ENCODE data around the gene OR8J3. TPM values are rescaled to one million over a fixed set of nuclear protein-coding genes. Genes with fewer than 3 reads are reported as not detected.

The OR8J3 gene
- total RNA-seq, 4 donors from 2014 or later = not detected

DNA sequence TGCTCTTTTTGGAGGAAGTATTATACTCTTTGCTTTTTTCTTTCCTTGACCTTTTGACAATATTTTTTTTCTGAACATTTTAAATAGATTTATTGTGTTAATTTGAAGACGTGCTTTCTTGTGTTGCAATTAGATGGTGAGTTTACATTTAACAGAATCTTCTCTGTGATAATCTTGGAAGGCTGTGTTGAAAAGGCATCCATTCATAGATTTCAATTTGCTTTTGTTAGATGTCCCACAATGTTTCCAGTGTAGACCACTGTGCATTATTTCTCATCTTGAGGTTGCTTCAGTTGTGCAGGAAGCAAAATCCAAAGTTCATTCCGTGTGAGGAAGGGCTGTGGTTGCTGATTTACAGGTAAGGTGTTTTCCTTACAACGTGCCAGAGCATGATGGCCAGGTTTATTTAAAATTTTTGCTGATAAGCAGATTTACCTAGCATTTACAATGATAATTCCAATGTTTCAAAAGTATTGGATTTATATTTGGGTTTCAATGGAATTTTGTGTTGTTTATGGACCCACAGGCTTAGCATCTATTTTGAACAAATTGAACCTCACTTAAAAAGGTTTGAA, 32.3 kb upstream of the OR8J3 start:
- 30 to 36% methylated on average over 3 of the region's 3 CpGs for WGBS, 2 donors (ENCODE audit: low coverage in 1 of 2)
- no peaks in the 10 kb centered on the region for H3K27me3 ChIP-seq
- in situ Hi-C loops (cut with MboI; ENCODE audit: low pct_ligation_motif_present in 1 of 4, low pct_unique_long_range_greater_than_20kb in 1 of 4, low sequenced_read_pairs in 3 of 4) (no loop called here), intact Hi-C loops (cut with DNase I; ENCODE audit: low total_unique reads) (no loop called here)
- TF ChIP-seq POLR2A (IDR thresholded peaks at IDR 0.05) = no peak
- TF ChIP-seq POLR2AphosphoS5 (IDR thresholded peaks at IDR 0.05) = no peak
- TF ChIP-seq EP300 (IDR thresholded peaks at IDR 0.05; ENCODE audit: low read depth) = no peak
- TF ChIP-seq, protein P1, sequence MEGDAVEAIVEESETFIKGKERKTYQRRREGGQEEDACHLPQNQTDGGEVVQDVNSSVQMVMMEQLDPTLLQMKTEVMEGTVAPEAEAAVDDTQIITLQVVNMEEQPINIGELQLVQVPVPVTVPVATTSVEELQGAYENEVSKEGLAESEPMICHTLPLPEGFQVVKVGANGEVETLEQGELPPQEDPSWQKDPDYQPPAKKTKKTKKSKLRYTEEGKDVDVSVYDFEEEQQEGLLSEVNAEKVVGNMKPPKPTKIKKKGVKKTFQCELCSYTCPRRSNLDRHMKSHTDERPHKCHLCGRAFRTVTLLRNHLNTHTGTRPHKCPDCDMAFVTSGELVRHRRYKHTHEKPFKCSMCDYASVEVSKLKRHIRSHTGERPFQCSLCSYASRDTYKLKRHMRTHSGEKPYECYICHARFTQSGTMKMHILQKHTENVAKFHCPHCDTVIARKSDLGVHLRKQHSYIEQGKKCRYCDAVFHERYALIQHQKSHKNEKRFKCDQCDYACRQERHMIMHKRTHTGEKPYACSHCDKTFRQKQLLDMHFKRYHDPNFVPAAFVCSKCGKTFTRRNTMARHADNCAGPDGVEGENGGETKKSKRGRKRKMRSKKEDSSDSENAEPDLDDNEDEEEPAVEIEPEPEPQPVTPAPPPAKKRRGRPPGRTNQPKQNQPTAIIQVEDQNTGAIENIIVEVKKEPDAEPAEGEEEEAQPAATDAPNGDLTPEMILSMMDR (IDR thresholded peaks at IDR 0.05) = no peak
- H3K4me1 ChIP-seq = no peaks in the 10 kb centered on the region
- H3K4me3 ChIP-seq = no peak overlapping the region
- peak; percentile 8 for DNase-seq
- H3K9me3 ChIP-seq = no peaks in the 10 kb centered on the region
- H3K27ac ChIP-seq = no peak overlapping the region
- H3K36me3 ChIP-seq = no peaks in the 10 kb centered on the region

DNA sequence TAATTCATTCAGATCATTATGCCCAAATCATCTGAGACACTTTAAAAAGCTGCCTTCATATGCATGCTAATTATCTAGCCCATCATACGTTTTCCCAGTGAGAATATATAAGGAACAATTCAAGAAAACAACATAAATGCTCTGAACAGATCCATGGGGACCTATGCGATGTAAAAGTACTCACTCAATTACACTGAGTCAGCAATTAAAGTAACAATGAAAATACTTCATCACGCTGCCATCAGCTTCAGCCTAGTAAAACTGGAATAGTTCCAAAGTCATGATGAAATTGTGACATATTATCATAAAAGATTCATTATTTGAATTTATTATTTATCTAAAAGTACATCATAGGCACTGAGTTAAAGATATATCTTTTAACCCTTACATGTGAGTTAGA, 23.8 kb upstream of the OR8J3 start:
- no peaks in the 10 kb centered on the region for H3K27me3 ChIP-seq
- no peaks in the 10 kb centered on the region for H3K9me3 ChIP-seq
- DNase-seq = no peak
- no peak overlapping the region for H3K4me3 ChIP-seq
- TF ChIP-seq, protein P1 (IDR thresholded peaks at IDR 0.05) = no peak
- no peak for TF ChIP-seq POLR2AphosphoS5 (IDR thresholded peaks at IDR 0.05)
- no peak for TF ChIP-seq EP300 (IDR thresholded peaks at IDR 0.05; ENCODE audit: low read depth)
- TF ChIP-seq POLR2A (IDR thresholded peaks at IDR 0.05) = no peak
- intact Hi-C loops (cut with DNase I; ENCODE audit: low total_unique reads) = loop anchor here (2.0 kb wide), 1 partner anchor 37 kb away; no protein-coding TSS in a partner anchor
- no peaks in the 10 kb centered on the region for H3K4me1 ChIP-seq
- H3K36me3 ChIP-seq = no peaks in the 10 kb centered on the region
- 65 to 74% methylated on average over 3 of the region's 3 CpGs for WGBS, 2 donors (ENCODE audit: low coverage in 1 of 2)
- in situ Hi-C loops (cut with MboI; ENCODE audit: low pct_ligation_motif_present in 1 of 4, low pct_unique_long_range_greater_than_20kb in 1 of 4, low sequenced_read_pairs in 3 of 4) = no loop called here
- no peak overlapping the region for H3K27ac ChIP-seq

DNA sequence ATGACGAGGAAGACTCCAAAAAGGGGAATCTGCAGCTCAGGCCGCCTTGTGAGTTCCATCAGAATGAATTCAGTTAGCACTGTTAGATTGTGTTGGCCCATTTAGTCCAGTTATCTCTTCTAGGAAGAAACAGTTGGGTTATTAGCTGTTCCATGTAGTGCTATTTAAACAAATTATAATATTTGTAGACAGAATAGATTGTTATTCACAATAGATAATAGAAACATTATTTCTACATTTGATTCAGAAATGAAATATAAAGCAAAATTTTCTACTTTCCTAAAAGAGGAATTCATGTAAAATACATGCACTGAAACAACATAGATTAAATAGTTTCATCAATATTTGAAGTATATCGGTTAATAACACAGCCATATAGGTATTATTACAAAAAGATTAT, 20.2 kb upstream of the OR8J3 start, which contains the start of gene OR8K5:
TSS of gene OR8K5 (minus strand) at position 101 of the 400 bp plus-strand sequence. CDS start at position 101, 0 bp downstream.
- H3K9me3 ChIP-seq = peaks cover 1 to 3% of the 10 kb centered on the region in 2 donors
- H3K36me3 ChIP-seq = no peaks in the 10 kb centered on the region
- TF ChIP-seq POLR2AphosphoS5 (IDR thresholded peaks at IDR 0.05) (no peak), POLR2A (IDR thresholded peaks at IDR 0.05) (no peak), EP300 (IDR thresholded peaks at IDR 0.05; ENCODE audit: low read depth) (no peak)
- TF ChIP-seq, protein P1 (IDR thresholded peaks at IDR 0.05) = no peak
- intact Hi-C loops (cut with DNase I; ENCODE audit: low total_unique reads) (no loop called here), in situ Hi-C loops (cut with MboI; ENCODE audit: low pct_ligation_motif_present in 1 of 4, low pct_unique_long_range_greater_than_20kb in 1 of 4, low sequenced_read_pairs in 3 of 4) (no loop called here)
- no peak within 1 kb of the TSS for H3K27ac ChIP-seq
- H3K4me3 ChIP-seq = no peak within 1 kb of the TSS
- WGBS, 2 donors (ENCODE audit: low coverage in 1 of 2) = 78 to 80% methylated on average over 2 to 3 of the region's 3 CpGs
- DNase-seq = no peak
- no peaks in the 10 kb centered on the region for H3K27me3 ChIP-seq
- no peaks in the 10 kb centered on the region for H3K4me1 ChIP-seq

DNA sequence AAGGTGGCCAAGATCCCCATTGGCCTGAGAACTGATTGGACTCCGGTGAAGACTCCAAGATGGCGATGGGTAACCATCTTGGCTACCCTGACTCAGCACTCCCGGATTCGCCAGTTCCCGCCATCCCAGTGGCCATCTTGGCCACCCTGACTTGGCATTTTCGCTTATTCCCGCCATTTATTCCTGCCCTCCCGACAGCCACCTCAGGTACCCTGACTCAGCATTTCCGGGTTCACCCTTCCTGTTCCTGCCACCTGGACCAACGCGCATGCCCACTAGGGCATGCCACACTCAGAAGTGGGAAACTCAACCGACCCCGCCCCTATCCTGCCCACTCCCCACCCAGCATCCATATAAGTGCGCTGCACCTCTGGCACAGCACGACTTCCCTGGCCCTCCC, 12.3 kb upstream of the OR8J3 start:
- no peaks in the 10 kb centered on the region for H3K36me3 ChIP-seq
- in situ Hi-C loops (cut with MboI; ENCODE audit: low pct_ligation_motif_present in 1 of 4, low pct_unique_long_range_greater_than_20kb in 1 of 4, low sequenced_read_pairs in 3 of 4) = no loop called here
- no peak for TF ChIP-seq POLR2A (IDR thresholded peaks at IDR 0.05)
- no peak for TF ChIP-seq POLR2AphosphoS5 (IDR thresholded peaks at IDR 0.05)
- TF ChIP-seq, protein P1 (IDR thresholded peaks at IDR 0.05) = no peak
- no peak for TF ChIP-seq EP300 (IDR thresholded peaks at IDR 0.05; ENCODE audit: low read depth)
- no peaks in the 10 kb centered on the region for H3K27me3 ChIP-seq
- H3K9me3 ChIP-seq = peaks cover 0 to 4% of the 10 kb centered on the region in 2 donors
- DNase-seq = no peak
- H3K4me1 ChIP-seq = no peaks in the 10 kb centered on the region
- H3K27ac ChIP-seq = no peak overlapping the region
- intact Hi-C loops (cut with DNase I; ENCODE audit: low total_unique reads) = no loop called here
- 90 to 95% methylated on average over 4 to 15 of the region's 15 CpGs for WGBS, 2 donors (ENCODE audit: low coverage in 1 of 2)
- no peak overlapping the region for H3K4me3 ChIP-seq
